GM19240 (cell line): ENCODE results near the gene RAB44.
"Not testable (repeated sequence)": the region's sequence is repeated elsewhere in the genome, so short reads cannot be mapped to it uniquely, and the experiment has no call there.

ENCODE experiments used
- DNase-seq: peaks from one replicate; pipeline ENCODE4 v3.0.0; 2011; ENCODE audit warnings: low spot score; ENCODE audit not compliant: insufficient read length

The RAB44 gene

GRCh38 chr6:36685926-36686667, 11.5 kb upstream of the RAB44 start:
- no peak for DNase-seq

GRCh38 chr6:36686668-36687513, 10.7 kb upstream of the RAB44 start:
- no peak for DNase-seq

GRCh38 chr6:36688063-36688738, 9.4 kb upstream of the RAB44 start:
- DNase-seq, result no peak

- no peak for DNase-seq
Observed at GRCh38 chr6:36688739-36689075, 8.9 kb upstream of the RAB44 start.

GRCh38 chr6:36691011-36691410, 6.6 kb upstream of the RAB44 start:
- DNase-seq, result no peak

- no peak for DNase-seq
Observed at GRCh38 chr6:36691612-36692011, 6.0 kb upstream of the RAB44 start.

- DNase-seq, result peak; percentile 29
Observed at GRCh38 chr6:36692220-36692619, 5.4 kb upstream of the RAB44 start.

GRCh38 chr6:36692861-36693702, 4.5 kb upstream of the RAB44 start:
- DNase-seq, result no peak

- no peak for DNase-seq
Observed at GRCh38 chr6:36694616-36695015, 3.0 kb upstream of the RAB44 start.

GRCh38 chr6:36695414-36695813, 2.2 kb upstream of the RAB44 start:
- no peak for DNase-seq

GRCh38 chr6:36698196-36698595, 570 bp downstream of the RAB44 start:
- no peak for DNase-seq

- no peak for DNase-seq
Observed at GRCh38 chr6:36698871-36699271, 1.2 kb downstream of the RAB44 start.

- DNase-seq, result no peak
Observed at GRCh38 chr6:36699348-36699747, 1.7 kb downstream of the RAB44 start.

GRCh38 chr6:36700071-36700812, 2.6 kb downstream of the RAB44 start:
- no peak for DNase-seq

- no peak for DNase-seq
Observed at GRCh38 chr6:36700831-36701230, 3.2 kb downstream of the RAB44 start.

GRCh38 chr6:36701401-36701991, 3.9 kb downstream of the RAB44 start:
- DNase-seq, result no peak

- no peak for DNase-seq
Observed at GRCh38 chr6:36702656-36703055, 5.0 kb downstream of the RAB44 start.

- DNase-seq, result no peak
Observed at GRCh38 chr6:36703081-36703606, 5.5 kb downstream of the RAB44 start.

GRCh38 chr6:36703982-36704381, 6.4 kb downstream of the RAB44 start:
- no peak for DNase-seq

- DNase-seq, result not testable (repeated sequence)
Observed at GRCh38 chr6:36704961-36705577, 7.4 kb downstream of the RAB44 start.
